Neuron (in vitro differentiated cells): ENCODE measurements around the gene TCERG1.

Experiments used
- H2AFZ ChIP-seq: one replicate; pipeline ENCODE4 v1.6.1; 2013; ENCODE audit warnings: low read depth, mild to moderate bottlenecking, inconsistent platforms, low read length, moderate library complexity
- H3K27me3 ChIP-seq: one replicate; pipeline ENCODE4 v1.6.1; 2013; ENCODE audit warnings: low read length; ENCODE audit not compliant: insufficient read depth
- H3K36me3 ChIP-seq: one replicate; pipeline ENCODE4 v1.6.1; 2013; ENCODE audit warnings: low read length; ENCODE audit not compliant: insufficient read depth
- H3K4me1 ChIP-seq: one replicate; pipeline ENCODE4 v1.6.1; 2013; ENCODE audit warnings: low read length; ENCODE audit not compliant: insufficient read depth
- H3K4me3 ChIP-seq: 2 replicates; pipeline ENCODE4 v1.5.1; 2013; ENCODE audit warnings: mild to moderate bottlenecking, low read length, moderate library complexity
- H3K9me3 ChIP-seq: one replicate; pipeline ENCODE4 v1.6.1; 2013; ENCODE audit warnings: low read length

Gene TCERG1

GRCh38 chr5:146467760-146468159 is 20.6 kb downstream of the TCERG1 start:
- Histone ChIP-seq H2AFZ (no peak overlapping the region), H3K4me3 (no peak overlapping the region), H3K4me1 (peaks cover 20% of the 10 kb centered on the region), H3K36me3 (peaks cover 60% of the 10 kb centered on the region), H3K9me3 (no peaks in the 10 kb centered on the region), H3K27me3 (no peaks in the 10 kb centered on the region)

DNA sequence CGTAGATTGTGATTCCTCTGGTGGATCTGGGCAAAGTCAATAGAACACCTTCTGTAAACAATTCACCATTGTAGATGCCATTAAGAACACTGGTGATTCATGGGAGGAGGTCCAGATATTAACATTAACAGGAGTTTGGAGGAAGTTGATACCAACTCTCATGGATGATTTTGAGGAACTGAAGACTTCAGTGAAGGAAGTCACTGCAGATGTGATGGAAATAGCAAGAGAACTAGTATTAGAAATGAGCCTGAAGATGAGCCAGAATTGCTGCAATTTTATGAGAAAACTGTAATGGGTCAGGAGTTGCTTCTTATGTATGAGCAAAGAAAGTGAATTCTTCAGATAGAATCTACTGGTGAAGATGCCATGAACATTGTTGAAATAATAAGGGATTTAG is 26.9 kb downstream of the TCERG1 start:
- Histone ChIP-seq H3K4me1 (no peaks in the 10 kb centered on the region), H3K36me3 (peaks cover 79% of the 10 kb centered on the region)

DNA sequence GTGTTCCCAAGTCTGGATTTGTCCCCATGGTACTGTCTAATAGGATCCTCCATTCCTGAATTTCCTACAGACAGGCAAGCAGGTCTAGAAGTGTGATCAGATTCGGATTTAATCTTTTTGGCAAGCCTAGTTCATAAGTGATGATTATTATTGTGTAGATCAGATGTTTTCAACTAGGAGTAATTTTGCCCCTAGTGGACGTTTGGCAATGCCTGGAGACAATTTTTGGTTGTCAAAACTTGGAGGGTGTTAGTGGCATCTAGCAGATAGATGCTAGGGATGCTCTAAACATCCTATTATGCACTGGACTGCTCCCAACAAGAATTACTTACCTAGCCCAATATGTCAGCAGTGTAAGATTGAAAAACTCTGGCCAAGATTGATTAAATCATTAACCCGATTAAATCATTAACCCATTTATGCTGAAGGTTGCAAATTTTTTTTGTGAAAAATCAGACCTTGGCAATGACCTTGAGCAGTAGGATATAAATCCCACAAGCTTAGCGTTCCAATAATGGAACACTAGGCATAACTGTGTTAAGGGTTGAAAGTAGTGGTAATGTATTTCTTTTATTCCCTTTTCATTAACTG is 28.2 kb downstream of the TCERG1 start:
- H3K36me3 ChIP-seq = peaks cover 78% of the 10 kb centered on the region
- H3K9me3 ChIP-seq = no peaks in the 10 kb centered on the region
- H3K4me3 ChIP-seq = no peak overlapping the region
- H2AFZ ChIP-seq = no peak overlapping the region
- H3K4me1 ChIP-seq = no peaks in the 10 kb centered on the region
- no peaks in the 10 kb centered on the region for H3K27me3 ChIP-seq

More for the DNA sequence above, 26.9 kb downstream of the TCERG1 start:
- Histone ChIP-seq H3K9me3 (no peaks in the 10 kb centered on the region), H2AFZ (no peak overlapping the region), H3K4me3 (no peak overlapping the region), H3K27me3 (no peaks in the 10 kb centered on the region)

DNA sequence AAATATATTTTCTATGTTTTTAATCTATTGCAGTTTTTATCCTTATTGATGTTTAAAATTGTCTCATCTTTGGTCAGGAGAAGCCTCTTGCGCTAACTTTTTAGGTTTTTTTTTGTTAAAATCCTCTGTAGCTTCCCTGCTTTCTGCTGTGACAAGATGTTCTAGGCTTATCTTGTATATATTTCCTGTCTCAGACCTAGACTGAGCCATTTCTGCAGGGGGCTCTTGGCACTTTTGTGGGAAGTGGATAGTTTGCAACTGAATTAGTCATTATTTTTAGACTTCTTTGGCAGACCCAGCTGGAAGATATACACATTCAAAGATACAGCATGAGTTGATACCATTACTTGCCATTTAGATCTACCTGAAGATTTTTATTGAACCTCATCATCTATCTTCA is 28.8 kb downstream of the TCERG1 start:
- Histone ChIP-seq H3K9me3 (no peaks in the 10 kb centered on the region), H3K36me3 (peaks cover 77% of the 10 kb centered on the region), H3K4me3 (no peak overlapping the region), H3K27me3 (no peaks in the 10 kb centered on the region), H3K4me1 (no peaks in the 10 kb centered on the region), H2AFZ (no peak overlapping the region)

- Histone ChIP-seq H3K36me3 (peaks cover 88% of the 10 kb centered on the region), H3K9me3 (peaks cover 2% of the 10 kb centered on the region), H2AFZ (no peak overlapping the region)
Measured at GRCh38 chr5:146482775-146483174, 35.6 kb downstream of the TCERG1 start.

GRCh38 chr5:146484714-146485391 is 37.7 kb downstream of the TCERG1 start:
- Histone ChIP-seq H3K9me3 (peaks cover 2% of the 10 kb centered on the region), H3K4me3 (no peak overlapping the region), H2AFZ (no peak overlapping the region), H3K4me1 (no peaks in the 10 kb centered on the region), H3K27me3 (no peaks in the 10 kb centered on the region), H3K36me3 (peaks cover 89% of the 10 kb centered on the region)

More at GRCh38 chr5:146482775-146483174, 35.6 kb downstream of the TCERG1 start:
- H3K4me1 ChIP-seq = no peaks in the 10 kb centered on the region
- H3K27me3 ChIP-seq = no peaks in the 10 kb centered on the region
- H3K4me3 ChIP-seq = no peak overlapping the region

DNA sequence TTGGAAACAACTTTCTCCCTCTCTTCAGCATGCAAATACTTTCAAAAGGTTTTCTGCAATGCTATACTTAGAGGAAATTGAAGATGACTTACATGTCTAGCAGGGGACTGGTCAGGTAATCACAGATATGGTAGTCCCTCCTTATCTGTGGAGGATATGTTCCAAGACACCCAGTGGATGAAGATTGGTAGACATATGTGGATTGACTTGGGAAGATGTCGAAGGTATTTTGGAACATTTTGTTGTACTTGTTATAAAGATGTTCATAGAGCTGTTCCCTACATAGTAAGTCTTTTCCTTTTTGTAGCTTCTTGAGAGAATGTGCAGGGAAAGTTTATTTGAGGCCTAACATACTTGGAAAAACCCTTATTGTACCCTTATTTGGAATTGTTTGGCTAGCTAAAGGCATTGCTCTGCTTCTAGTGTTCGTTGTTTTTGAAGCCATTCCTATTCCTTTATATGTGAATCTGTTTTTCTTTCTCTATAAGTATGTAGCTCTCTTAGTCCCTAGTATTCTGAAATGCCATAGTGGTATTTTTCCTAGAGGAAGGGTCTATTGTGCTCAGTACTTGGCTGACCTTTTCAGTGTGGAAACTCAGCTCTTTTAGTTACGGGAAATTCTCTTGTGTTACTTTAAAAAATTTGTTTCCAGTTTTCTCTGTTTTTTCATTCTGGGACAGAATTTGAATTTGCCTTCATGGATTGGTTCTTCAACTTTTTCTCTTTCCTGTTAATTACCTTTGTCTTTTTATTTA is 43.1 kb downstream of the TCERG1 start:
- H3K4me3 ChIP-seq = no peak overlapping the region
- H3K9me3 ChIP-seq = peaks cover 2% of the 10 kb centered on the region
- no peak overlapping the region for H2AFZ ChIP-seq
- H3K36me3 ChIP-seq = peaks cover 72% of the 10 kb centered on the region
- H3K27me3 ChIP-seq = no peaks in the 10 kb centered on the region
- H3K4me1 ChIP-seq = no peaks in the 10 kb centered on the region

GRCh38 chr5:146494656-146495055 is 47.5 kb downstream of the TCERG1 start:
- no peaks in the 10 kb centered on the region for H3K4me1 ChIP-seq
- no peaks in the 10 kb centered on the region for H3K27me3 ChIP-seq
- no peaks in the 10 kb centered on the region for H3K9me3 ChIP-seq
- no peak overlapping the region for H2AFZ ChIP-seq
- H3K4me3 ChIP-seq = no peak overlapping the region
- peaks cover 55% of the 10 kb centered on the region for H3K36me3 ChIP-seq

- Histone ChIP-seq H3K4me3 (no peak overlapping the region), H3K36me3 (peaks cover 48% of the 10 kb centered on the region), H3K4me1 (no peaks in the 10 kb centered on the region), H3K27me3 (no peaks in the 10 kb centered on the region), H2AFZ (no peak overlapping the region), H3K9me3 (no peaks in the 10 kb centered on the region)
Measured at GRCh38 chr5:146499680-146500079, 52.5 kb downstream of the TCERG1 start.

DNA sequence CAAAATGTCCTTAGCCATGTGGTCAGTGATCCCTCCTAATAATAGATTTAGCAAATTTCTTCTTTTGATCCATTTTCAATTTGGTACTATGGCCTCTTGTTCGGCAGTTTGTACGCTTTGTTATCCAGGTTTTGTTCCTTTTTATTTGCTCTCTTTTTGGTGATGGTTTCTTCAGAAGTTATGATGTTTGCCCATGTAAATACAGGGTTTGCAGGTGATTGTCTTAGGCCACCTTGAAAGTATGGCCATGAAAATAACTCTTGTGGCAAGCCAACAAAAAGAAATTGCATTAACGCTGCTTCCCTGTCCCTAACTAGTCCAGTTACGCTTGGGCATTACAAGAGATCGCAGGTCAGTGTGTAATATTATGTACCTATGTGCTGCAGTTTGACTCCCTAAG is 60.3 kb downstream of the TCERG1 start:
- peaks cover 86% of the 10 kb centered on the region for H3K36me3 ChIP-seq
- H3K4me1 ChIP-seq = no peaks in the 10 kb centered on the region
- H3K4me3 ChIP-seq = no peak overlapping the region
- no peaks in the 10 kb centered on the region for H3K9me3 ChIP-seq
- H3K27me3 ChIP-seq = no peaks in the 10 kb centered on the region
- no peak overlapping the region for H2AFZ ChIP-seq

DNA sequence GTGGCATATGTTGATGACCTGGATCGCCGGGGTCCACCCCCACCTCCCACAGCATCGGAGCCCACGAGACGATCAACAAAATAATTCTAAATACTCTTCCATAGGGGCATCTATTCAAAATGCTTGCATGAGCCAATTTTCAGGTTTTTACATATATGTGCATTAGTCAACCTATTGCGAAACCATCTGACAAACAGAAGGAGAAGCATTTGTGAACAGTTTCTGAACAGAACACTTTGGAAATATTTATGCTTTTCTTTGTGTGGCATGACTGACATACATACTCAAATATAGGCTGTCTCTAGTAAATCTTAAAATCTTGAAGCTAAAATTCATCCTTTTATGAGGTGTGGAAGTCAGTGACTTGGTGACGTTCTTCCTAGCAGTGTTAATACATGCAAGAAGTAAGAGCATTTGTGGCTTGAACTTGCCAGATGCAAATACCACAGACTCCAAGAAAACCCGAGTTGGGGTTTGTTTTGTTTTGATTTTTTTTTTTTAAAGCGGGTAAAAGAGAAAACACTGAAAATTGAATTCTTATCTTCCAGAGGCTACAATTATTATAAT is 63.5 kb downstream of the TCERG1 start:
- H3K4me1 ChIP-seq = no peaks in the 10 kb centered on the region
- H2AFZ ChIP-seq = no peak overlapping the region
- no peak overlapping the region for H3K4me3 ChIP-seq
- H3K36me3 ChIP-seq = peaks cover 64% of the 10 kb centered on the region
- no peaks in the 10 kb centered on the region for H3K27me3 ChIP-seq
- no peaks in the 10 kb centered on the region for H3K9me3 ChIP-seq

- peaks cover 40% of the 10 kb centered on the region for H3K36me3 ChIP-seq
- H3K4me1 ChIP-seq = no peaks in the 10 kb centered on the region
- no peak overlapping the region for H3K4me3 ChIP-seq
- no peaks in the 10 kb centered on the region for H3K27me3 ChIP-seq
- H2AFZ ChIP-seq = no peak overlapping the region
- no peaks in the 10 kb centered on the region for H3K9me3 ChIP-seq
Measured at GRCh38 chr5:146513462-146513861, 66.3 kb downstream of the TCERG1 start.

- H3K36me3 ChIP-seq = peaks cover 28% of the 10 kb centered on the region
- H3K27me3 ChIP-seq = no peaks in the 10 kb centered on the region
- H3K4me1 ChIP-seq = no peaks in the 10 kb centered on the region
- no peak overlapping the region for H2AFZ ChIP-seq
- H3K4me3 ChIP-seq = no peak overlapping the region
- no peaks in the 10 kb centered on the region for H3K9me3 ChIP-seq
Measured at GRCh38 chr5:146514575-146514974, 67.4 kb downstream of the TCERG1 start.
